Activated CD4-positive, alpha-beta T cell treated with anti-CD3 and anti-CD28 coated beads, Interleukin-2, amount 50 U/mL, for 48 hours (primary cell): ENCODE data around the gene MRPS33.
"Not testable (repeated sequence)": the region's sequence is repeated elsewhere in the genome, so short reads cannot be mapped to it uniquely, and the experiment has no call there.

Experiments
- DNase-seq, 2 experiments: peaks; one replicate each; pipeline ENCODE4 v3.0.0-alpha.2; 2020

Gene MRPS33

GRCh38 chr7:141014524-141015395 lies at the start of gene MRPS33:
Gene MRPS33, minus strand, starts transcription at chr7:141014952. Its CDS starts 4,319 bp downstream, at chr7:141010633.
- DNase-seq: peak; percentile 94 to 96

GRCh38 chr7:141057788-141058187 lies 43.0 kb upstream of the MRPS33 start:
- no peak for DNase-seq

GRCh38 chr7:141055146-141055545 lies 40.4 kb upstream of the MRPS33 start:
- DNase-seq: no peak

GRCh38 chr7:141053626-141054025 lies 38.9 kb upstream of the MRPS33 start:
- DNase-seq: peak; percentile 50 to 67

- DNase-seq: no peak
Measured at GRCh38 chr7:141045842-141046620, 31.3 kb upstream of the MRPS33 start.

GRCh38 chr7:141045126-141045841 lies 30.5 kb upstream of the MRPS33 start:
- DNase-seq: no peak

GRCh38 chr7:141043616-141044015 lies 28.9 kb upstream of the MRPS33 start:
- no peak for DNase-seq

- DNase-seq: no peak
Measured at GRCh38 chr7:141042222-141043193, 27.8 kb upstream of the MRPS33 start.

GRCh38 chr7:141039376-141039775 lies 24.6 kb upstream of the MRPS33 start:
- no peak for DNase-seq

- not testable (repeated sequence) for DNase-seq
Measured at GRCh38 chr7:141038100-141038499, 23.3 kb upstream of the MRPS33 start.

GRCh38 chr7:141032539-141033323 lies 18.0 kb upstream of the MRPS33 start:
- DNase-seq: not testable (repeated sequence)

- no peak for DNase-seq
Measured at GRCh38 chr7:141028767-141029166, 14.0 kb upstream of the MRPS33 start.

- DNase-seq: no peak
Measured at GRCh38 chr7:141027043-141027442, 12.3 kb upstream of the MRPS33 start.

- DNase-seq: no peak
Measured at GRCh38 chr7:141024668-141025067, 9.9 kb upstream of the MRPS33 start.

GRCh38 chr7:141023295-141023694 lies 8.5 kb upstream of the MRPS33 start:
- DNase-seq: no peak

GRCh38 chr7:141017555-141017954 lies 2.8 kb upstream of the MRPS33 start:
- DNase-seq: no peak

GRCh38 chr7:141016349-141016748 lies 1.6 kb upstream of the MRPS33 start:
- no peak for DNase-seq

- no peak for DNase-seq
Measured at GRCh38 chr7:141014125-141014523, 628 bp downstream of the MRPS33 start.

GRCh38 chr7:141013345-141013715 lies 1.4 kb downstream of the MRPS33 start:
- no peak for DNase-seq

GRCh38 chr7:141012696-141013344 lies 1.9 kb downstream of the MRPS33 start:
- DNase-seq: no peak
